ENCODE results near the gene REV3L. TPM values are rescaled to one million over a fixed set of nuclear protein-coding genes. Genes with fewer than 3 reads are reported as not detected.

The REV3L gene
- total RNA-seq, 1 donor from 2014 or later, result 14.2 TPM

DNA sequence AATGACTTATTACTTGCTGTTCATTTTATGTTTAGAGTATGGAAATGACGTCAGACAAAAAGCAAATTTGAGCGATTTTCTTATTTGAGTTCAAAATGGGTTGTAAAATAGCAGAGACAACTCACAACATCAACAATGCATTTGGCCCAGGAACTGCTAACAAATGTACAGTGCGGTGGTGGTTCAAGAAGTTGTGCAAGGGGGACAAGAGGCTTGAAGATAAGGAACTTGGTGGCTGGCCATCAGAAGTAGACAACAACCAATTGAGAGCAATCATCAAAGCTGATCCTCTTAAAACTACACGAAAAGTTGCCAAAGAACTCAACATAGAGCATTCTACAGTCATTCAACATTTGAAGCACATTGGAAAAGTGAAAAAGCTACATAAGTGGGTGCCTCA lies 43.8 kb downstream of the REV3L start:
- no peak overlapping the region for H3K4me3 ChIP-seq (ENCODE audit: low read depth, low read length)
- TF ChIP-seq, protein P1, sequence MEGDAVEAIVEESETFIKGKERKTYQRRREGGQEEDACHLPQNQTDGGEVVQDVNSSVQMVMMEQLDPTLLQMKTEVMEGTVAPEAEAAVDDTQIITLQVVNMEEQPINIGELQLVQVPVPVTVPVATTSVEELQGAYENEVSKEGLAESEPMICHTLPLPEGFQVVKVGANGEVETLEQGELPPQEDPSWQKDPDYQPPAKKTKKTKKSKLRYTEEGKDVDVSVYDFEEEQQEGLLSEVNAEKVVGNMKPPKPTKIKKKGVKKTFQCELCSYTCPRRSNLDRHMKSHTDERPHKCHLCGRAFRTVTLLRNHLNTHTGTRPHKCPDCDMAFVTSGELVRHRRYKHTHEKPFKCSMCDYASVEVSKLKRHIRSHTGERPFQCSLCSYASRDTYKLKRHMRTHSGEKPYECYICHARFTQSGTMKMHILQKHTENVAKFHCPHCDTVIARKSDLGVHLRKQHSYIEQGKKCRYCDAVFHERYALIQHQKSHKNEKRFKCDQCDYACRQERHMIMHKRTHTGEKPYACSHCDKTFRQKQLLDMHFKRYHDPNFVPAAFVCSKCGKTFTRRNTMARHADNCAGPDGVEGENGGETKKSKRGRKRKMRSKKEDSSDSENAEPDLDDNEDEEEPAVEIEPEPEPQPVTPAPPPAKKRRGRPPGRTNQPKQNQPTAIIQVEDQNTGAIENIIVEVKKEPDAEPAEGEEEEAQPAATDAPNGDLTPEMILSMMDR (conservative IDR thresholded peaks at IDR 0.05; ENCODE audit: low read depth, low read length), result no peak
- DNase-seq (ENCODE audit: low read depth), result no peak

DNA sequence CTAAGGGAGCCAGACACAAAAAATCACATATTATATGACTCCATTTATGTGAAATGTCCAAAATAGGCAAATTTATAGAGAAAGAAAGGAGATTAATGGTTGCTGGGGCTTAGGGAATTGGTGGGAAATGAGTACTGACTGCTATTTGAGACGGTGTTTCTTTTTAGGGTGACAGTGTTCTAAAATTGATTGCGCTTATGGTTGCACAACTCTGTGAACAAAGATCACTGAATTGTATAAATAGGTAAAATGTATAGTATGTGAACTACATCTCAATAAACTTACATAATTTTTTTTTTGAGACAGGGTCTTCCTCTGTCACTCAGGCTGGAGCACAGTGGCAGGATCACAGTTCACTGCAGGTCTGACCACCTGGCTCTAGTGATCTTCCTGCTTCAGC lies 45.4 kb downstream of the REV3L start:
- no peak overlapping the region for H3K4me3 ChIP-seq (ENCODE audit: low read depth, low read length)
- DNase-seq (ENCODE audit: low read depth), result no peak
- TF ChIP-seq, protein P1 (conservative IDR thresholded peaks at IDR 0.05; ENCODE audit: low read depth, low read length), result no peak

DNA sequence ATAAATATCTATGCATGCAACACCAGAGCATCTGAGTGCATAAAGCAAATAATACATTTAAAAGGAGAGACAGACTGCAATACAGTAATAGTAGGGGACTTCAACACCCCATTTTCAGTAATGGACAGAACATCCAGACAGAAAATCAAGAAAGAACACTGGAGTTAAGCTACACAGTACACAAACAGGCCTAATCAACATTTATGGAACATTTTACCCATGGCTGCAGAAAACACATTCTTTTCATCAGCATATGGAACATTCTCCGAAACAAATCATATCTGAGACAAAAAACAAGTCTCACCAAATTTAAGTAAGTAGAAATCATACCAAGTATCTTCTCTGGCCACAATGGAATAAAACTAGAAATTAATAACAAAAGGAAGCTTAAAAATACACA lies 50.5 kb downstream of the REV3L start:
- no peak for DNase-seq (ENCODE audit: low read depth)
- TF ChIP-seq, protein P1 (conservative IDR thresholded peaks at IDR 0.05; ENCODE audit: low read depth, low read length), result no peak
- H3K4me3 ChIP-seq (ENCODE audit: low read depth, low read length), result no peak overlapping the region

DNA sequence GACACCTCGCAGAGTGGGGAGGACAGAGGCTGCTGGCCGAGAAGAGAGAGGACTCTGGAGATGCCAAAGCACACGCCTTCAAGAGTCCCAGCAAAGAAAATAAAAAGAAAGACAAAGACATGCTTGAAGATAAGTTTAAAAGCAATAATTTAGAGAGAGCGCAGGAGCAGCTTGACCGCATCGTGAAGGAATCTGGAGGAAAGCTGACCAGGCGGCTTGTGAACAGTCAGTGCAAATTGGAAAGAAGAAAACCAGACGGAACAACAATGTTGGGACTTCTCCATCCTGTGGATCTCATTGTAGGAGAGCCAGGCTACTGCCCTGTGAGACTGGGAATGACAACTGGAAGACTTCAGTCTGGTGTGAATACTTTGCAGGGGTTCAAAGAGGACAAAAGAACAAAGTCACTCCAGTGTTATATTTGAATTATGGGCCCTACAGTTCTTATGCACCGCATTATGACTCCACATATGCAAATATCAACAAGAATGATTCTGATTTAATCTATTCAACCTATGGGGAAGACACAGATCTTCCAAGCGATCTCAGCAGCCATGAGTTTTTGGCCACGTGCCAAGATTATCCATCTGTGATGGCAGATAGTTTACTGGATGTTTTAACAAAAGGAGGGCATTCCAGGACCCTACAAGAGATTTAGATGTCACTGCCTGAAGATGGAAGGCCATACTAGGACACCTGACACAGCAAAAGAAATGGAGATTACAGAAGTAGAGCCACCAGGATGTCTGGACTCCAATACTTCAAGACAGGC lies 52.2 kb downstream of the REV3L start:
- TF ChIP-seq, protein P1 (conservative IDR thresholded peaks at IDR 0.05; ENCODE audit: low read depth, low read length), result no peak
- H3K4me3 ChIP-seq (ENCODE audit: low read depth, low read length), result no peak overlapping the region
- no peak for DNase-seq (ENCODE audit: low read depth)

DNA sequence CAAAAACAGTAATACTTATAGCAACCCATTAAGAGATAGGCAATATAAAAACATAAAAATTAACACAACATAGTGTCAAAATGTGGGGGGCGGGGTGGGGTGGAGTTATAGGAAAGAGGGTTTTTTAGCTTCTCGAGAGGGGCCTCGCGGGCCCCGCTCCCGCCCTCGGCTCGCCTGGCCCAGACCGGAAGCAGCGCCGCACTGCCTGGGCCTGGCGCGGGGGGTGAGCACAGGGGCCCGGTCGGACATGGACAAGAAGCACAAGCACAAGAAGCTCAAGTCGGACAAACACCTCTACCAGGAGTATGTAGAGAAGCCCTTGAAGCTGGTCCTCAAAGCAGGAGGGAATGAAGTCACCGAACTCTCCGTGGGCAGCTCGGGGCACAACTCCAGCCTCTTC lies 53.4 kb downstream of the REV3L start:
- DNase-seq (ENCODE audit: low read depth), result no peak
- no peak overlapping the region for H3K4me3 ChIP-seq (ENCODE audit: low read depth, low read length)
- TF ChIP-seq, protein P1 (conservative IDR thresholded peaks at IDR 0.05; ENCODE audit: low read depth, low read length), result no peak

DNA sequence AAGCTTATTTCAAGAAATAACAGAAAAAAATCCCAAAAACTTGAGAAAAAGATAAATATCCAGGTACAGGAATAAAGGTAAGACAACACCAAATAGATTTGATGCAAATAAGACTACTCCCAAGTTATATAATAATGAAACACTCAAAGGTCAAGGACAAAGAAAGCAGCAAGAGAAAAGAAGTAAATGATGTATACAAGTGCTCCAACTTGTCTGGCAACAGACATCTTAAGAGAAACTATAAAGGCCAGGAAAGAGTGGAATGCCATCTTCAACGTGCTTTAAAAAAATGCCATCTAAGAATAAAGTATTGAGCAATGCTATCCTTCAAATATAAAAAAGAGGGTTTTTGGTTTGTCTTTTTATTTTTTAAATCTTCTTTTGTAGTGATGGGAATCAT lies 54.2 kb downstream of the REV3L start:
- H3K4me3 ChIP-seq (ENCODE audit: low read depth, low read length), result no peak overlapping the region
- DNase-seq (ENCODE audit: low read depth), result no peak
- TF ChIP-seq, protein P1 (conservative IDR thresholded peaks at IDR 0.05; ENCODE audit: low read depth, low read length), result no peak
